DMS114 treated with DMSO at 0.1 percent for 48 hours (cell line): ENCODE results near the gene OR2G6.
"Not testable (repeated sequence)": the region's sequence is repeated elsewhere in the genome, so short reads cannot be mapped to it uniquely, and the experiment has no call there.

ENCODE experiments used
- DNase-seq: peaks from one replicate; lab custom pipeline; 2025; ENCODE audit not compliant: unreplicated experiment; lab: John Stamatoyannopoulos, UW

The OR2G6 gene

GRCh38 chr1:248573856-248574255 is 66.0 kb downstream of the OR2G6 start:
- DNase-seq: not testable (repeated sequence)

- DNase-seq: not testable (repeated sequence)
Measured at GRCh38 chr1:248574657-248575056, 66.8 kb downstream of the OR2G6 start, which contains the start of gene OR2T34. Gene OR2T34, minus strand, starts transcription at chr1:248574757. Its CDS starts 0 bp downstream, at chr1:248574757.

GRCh38 chr1:248576260-248576980 is 68.5 kb downstream of the OR2G6 start:
- DNase-seq: no peak
